Esophagus muscularis mucosa (tissue), 3 donors: Measurements from ENCODE around the gene TSEN54.

Source experiments
- POLR2AphosphoS5 ChIP-seq, 2 donors: sonication (generic); formaldehyde crosslinking; IDR thresholded peaks; one replicate each; pipeline ENCODE4 v1.6.1; 2017; ENCODE audit warnings: antibody characterized with exemption in 2 of 2
- TF ChIP-seq, protein P1 (sequence below), 3 experiments: fragments of 200-600 bp in 2 of 3; fragments of 450-650 bp in 1 of 3; sonication (generic) in 2 of 3; IDR thresholded peaks; one replicate each; pipeline ENCODE4 v1.5.1; 2017 to 2019; ENCODE audit warnings: antibody characterized with exemption in 3 of 3, mild to moderate bottlenecking in 2 of 3, moderate library complexity in 1 of 3

DNA sequence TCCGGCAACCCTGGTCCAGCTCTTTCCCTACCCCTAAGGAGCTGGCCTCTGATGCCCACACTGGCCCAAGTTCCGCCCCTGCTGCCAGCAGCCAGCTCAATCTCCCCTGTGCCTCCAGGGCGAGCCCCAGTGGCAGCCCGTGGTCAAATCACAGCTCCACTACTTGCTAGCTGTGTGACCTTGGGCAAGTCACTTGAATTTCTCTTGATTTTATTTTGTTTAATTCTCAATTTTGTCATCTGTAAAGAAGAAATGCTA lies 11.2 kb upstream of the TSEN54 start:
- TF ChIP-seq, protein P1, sequence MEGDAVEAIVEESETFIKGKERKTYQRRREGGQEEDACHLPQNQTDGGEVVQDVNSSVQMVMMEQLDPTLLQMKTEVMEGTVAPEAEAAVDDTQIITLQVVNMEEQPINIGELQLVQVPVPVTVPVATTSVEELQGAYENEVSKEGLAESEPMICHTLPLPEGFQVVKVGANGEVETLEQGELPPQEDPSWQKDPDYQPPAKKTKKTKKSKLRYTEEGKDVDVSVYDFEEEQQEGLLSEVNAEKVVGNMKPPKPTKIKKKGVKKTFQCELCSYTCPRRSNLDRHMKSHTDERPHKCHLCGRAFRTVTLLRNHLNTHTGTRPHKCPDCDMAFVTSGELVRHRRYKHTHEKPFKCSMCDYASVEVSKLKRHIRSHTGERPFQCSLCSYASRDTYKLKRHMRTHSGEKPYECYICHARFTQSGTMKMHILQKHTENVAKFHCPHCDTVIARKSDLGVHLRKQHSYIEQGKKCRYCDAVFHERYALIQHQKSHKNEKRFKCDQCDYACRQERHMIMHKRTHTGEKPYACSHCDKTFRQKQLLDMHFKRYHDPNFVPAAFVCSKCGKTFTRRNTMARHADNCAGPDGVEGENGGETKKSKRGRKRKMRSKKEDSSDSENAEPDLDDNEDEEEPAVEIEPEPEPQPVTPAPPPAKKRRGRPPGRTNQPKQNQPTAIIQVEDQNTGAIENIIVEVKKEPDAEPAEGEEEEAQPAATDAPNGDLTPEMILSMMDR (IDR thresholded peaks at IDR 0.05): no peak
- no peak for TF ChIP-seq POLR2AphosphoS5 (IDR thresholded peaks at IDR 0.05)
